Measurements from ENCODE around the gene PRAF2. TPM values are rescaled to one million over a fixed set of nuclear protein-coding genes. Genes with fewer than 3 reads are reported as not detected.

Gene PRAF2
- total RNA-seq, 2 donors from 2014 or later, result 24.0 to 25.7 TPM

- DNase-seq (ENCODE audit: low spot score) (no peak), ATAC-seq (ENCODE audit: insufficient number of reproducible peaks, low FRiP score, low read depth) (no peak)
- Histone ChIP-seq H3K4me1 (ENCODE audit: control insufficient read depth in 1 of 2, low read depth in 2 of 2) (peaks cover 0 to 6% of the 10 kb centered on the region in 2 donors), H3K36me3 (no peaks in the 10 kb centered on the region), H3K9me3 (no peaks in the 10 kb centered on the region), H3K27ac (no peak overlapping the region), H3K27me3 (replicated peaks; ENCODE audit: insufficient read depth) (no peaks in the 10 kb centered on the region), H3K4me3 (no peak overlapping the region)
- no peak for TF ChIP-seq CTCF (IDR thresholded peaks at IDR 0.05)
Observed at GRCh38 chrX:49059201-49059600, 14.6 kb downstream of the PRAF2 start.

GRCh38 chrX:49058794-49059193 is 15.0 kb downstream of the PRAF2 start, which contains the start of gene CCDC120:
TSS of gene CCDC120 (plus strand) at chrX:49058999. CDS start at chrX:49062042, 3,043 bp downstream.
- Histone ChIP-seq H3K27ac (no peak within 1 kb of the TSS), H3K9me3 (no peaks in the 10 kb centered on the region), H3K4me3 (no peak within 1 kb of the TSS), H3K27me3 (replicated peaks; ENCODE audit: insufficient read depth) (no peaks in the 10 kb centered on the region), H3K36me3 (no peaks in the 10 kb centered on the region), H3K4me1 (ENCODE audit: control insufficient read depth in 1 of 2, low read depth in 2 of 2) (peaks cover 0 to 7% of the 10 kb centered on the region in 2 donors)
- ATAC-seq (ENCODE audit: insufficient number of reproducible peaks, low FRiP score, low read depth), result no peak
- no peak for DNase-seq (ENCODE audit: low spot score)
- TF ChIP-seq CTCF (IDR thresholded peaks at IDR 0.05), result no peak

DNA sequence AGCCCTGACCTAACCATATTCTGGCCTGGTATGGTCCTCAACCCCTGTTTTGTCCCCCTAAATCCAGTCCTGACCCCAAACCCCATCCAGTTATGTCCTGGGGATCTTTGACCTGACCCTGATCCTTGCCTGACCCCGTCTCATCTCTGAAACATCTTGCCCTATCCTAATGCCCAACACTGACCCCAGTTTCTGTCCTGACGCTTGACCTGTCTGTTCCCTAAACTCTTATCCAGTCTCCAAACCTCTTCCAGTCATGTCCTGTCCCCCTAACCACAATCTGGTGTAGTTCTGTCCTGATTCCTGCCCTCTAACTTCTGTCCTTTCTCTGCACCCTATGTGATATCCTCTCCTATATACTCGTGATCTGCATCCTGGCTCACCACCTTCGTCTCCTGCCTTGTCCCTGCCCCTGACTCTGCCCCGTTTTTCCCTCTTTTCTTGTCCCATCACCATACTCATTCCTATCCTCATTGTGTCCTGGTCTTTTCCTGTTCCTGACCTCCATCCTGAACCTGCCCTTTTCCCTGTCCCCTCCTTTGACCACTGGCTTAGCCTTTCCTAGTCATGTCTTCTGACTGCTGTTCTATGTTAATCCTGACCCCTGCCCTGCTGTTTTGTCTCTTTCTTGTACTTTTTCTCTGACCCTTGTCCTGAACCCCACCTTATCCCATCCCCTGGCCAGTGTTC is 19.6 kb downstream of the PRAF2 start:
- no peak for TF ChIP-seq CTCF (IDR thresholded peaks at IDR 0.05)
- H3K27me3 ChIP-seq (replicated peaks; ENCODE audit: insufficient read depth), result no peaks in the 10 kb centered on the region
- no peaks in the 10 kb centered on the region for H3K36me3 ChIP-seq
- DNase-seq (ENCODE audit: low spot score) (no peak), ATAC-seq (ENCODE audit: insufficient number of reproducible peaks, low FRiP score, low read depth) (no peak)
- H3K27ac ChIP-seq, result peak overlapping the region; percentile 82 to 87
- peak overlapping the region; percentile 77 for H3K4me3 ChIP-seq
- peaks cover 0 to 7% of the 10 kb centered on the region in 2 donors for H3K4me1 ChIP-seq (ENCODE audit: control insufficient read depth in 1 of 2, low read depth in 2 of 2)
- no peaks in the 10 kb centered on the region for H3K9me3 ChIP-seq

GRCh38 chrX:49053223-49054072 is 20.4 kb downstream of the PRAF2 start:
- DNase-seq (ENCODE audit: low spot score) (no peak), ATAC-seq (ENCODE audit: insufficient number of reproducible peaks, low FRiP score, low read depth) (no peak)
- Histone ChIP-seq H3K4me3 (peak overlapping the region; percentile 77), H3K9me3 (no peaks in the 10 kb centered on the region), H3K27ac (peak overlapping the region; percentile 82 to 87), H3K4me1 (ENCODE audit: control insufficient read depth in 1 of 2, low read depth in 2 of 2) (peaks cover 0 to 7% of the 10 kb centered on the region in 2 donors), H3K27me3 (replicated peaks; ENCODE audit: insufficient read depth) (no peaks in the 10 kb centered on the region), H3K36me3 (no peaks in the 10 kb centered on the region)
- no peak for TF ChIP-seq CTCF (IDR thresholded peaks at IDR 0.05)

- Histone ChIP-seq H3K36me3 (peaks cover 5% of the 10 kb centered on the region), H3K4me3 (peak overlapping the region; percentile 60), H3K27ac (peak overlapping the region; percentile 66 to 77), H3K27me3 (replicated peaks; ENCODE audit: insufficient read depth) (no peaks in the 10 kb centered on the region), H3K9me3 (no peaks in the 10 kb centered on the region), H3K4me1 (ENCODE audit: control insufficient read depth in 1 of 2, low read depth in 2 of 2) (peaks cover 6 to 15% of the 10 kb centered on the region in 2 donors)
- no peak for DNase-seq (ENCODE audit: low spot score)
- no peak for TF ChIP-seq CTCF (IDR thresholded peaks at IDR 0.05)
- ATAC-seq (ENCODE audit: insufficient number of reproducible peaks, low FRiP score, low read depth), result no peak
Observed at GRCh38 chrX:49043987-49044281, 29.9 kb downstream of the PRAF2 start.

Measured in thoracic aorta (tissue), 2 donors.